GM12875 (cell line): ENCODE data around the gene CARM1.
A peak's percentile ranks its signal among the peaks of the same experiment; 100 is the strongest.
"Not testable (repeated sequence)": the region's sequence is repeated elsewhere in the genome, so short reads cannot be mapped to it uniquely, and the experiment has no call there.

ENCODE experiments used
- H3K4me3 ChIP-seq: one replicate; pipeline ENCODE4 v1.5.1; 2011; ENCODE audit warnings: low read depth, low read length, control low read depth
- TF ChIP-seq, protein P1 (sequence below): IDR thresholded peaks from 2 replicates; pipeline ENCODE4 v1.5.1; 2011; ENCODE audit warnings: low read depth, mild to moderate bottlenecking, control low read depth, inconsistent platforms, low read length, moderate library complexity, borderline replicate concordance; ENCODE audit not compliant: insufficient read depth

The CARM1 gene

DNA sequence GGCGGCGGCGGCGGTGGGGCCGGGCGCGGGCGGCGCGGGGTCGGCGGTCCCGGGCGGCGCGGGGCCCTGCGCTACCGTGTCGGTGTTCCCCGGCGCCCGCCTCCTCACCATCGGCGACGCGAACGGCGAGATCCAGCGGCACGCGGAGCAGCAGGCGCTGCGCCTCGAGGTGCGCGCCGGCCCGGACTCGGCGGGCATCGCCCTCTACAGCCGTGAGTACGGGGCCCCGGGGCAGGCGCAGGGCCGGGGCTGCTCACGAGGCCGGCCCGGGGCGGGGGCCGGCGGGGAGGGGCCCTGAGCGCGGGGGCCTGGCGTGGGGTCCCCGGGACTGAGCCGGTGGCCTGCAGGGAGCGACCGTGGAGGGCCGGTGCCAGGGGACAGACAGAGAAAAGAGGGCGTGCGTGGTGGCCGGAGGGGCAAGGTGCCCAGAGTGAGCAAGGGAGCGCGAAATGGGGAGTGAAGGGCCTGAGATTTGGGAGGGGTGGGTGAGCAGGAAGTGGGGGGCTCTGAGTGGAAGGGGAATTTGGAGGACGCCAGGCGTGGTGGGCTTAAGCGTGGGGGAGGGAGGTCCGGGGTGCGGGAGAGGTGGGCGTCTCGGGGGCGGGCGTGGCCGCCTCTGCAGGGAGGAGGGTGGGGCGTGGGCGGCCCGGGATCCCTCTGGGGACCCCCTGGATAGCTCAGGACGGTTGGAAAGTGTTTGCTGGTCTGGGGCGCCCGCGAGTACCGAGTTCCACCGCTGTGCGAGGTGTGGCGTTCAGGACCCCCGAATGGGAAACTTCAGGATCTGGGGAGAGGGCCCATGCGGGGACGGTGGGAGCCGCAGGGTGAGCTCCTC is 575 bp downstream of the CARM1 start:
- peak overlapping the region; percentile 58 for H3K4me3 ChIP-seq
- TF ChIP-seq, protein P1, sequence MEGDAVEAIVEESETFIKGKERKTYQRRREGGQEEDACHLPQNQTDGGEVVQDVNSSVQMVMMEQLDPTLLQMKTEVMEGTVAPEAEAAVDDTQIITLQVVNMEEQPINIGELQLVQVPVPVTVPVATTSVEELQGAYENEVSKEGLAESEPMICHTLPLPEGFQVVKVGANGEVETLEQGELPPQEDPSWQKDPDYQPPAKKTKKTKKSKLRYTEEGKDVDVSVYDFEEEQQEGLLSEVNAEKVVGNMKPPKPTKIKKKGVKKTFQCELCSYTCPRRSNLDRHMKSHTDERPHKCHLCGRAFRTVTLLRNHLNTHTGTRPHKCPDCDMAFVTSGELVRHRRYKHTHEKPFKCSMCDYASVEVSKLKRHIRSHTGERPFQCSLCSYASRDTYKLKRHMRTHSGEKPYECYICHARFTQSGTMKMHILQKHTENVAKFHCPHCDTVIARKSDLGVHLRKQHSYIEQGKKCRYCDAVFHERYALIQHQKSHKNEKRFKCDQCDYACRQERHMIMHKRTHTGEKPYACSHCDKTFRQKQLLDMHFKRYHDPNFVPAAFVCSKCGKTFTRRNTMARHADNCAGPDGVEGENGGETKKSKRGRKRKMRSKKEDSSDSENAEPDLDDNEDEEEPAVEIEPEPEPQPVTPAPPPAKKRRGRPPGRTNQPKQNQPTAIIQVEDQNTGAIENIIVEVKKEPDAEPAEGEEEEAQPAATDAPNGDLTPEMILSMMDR = 0 out of 2 replicates have a peak, but pooled peaks have one; percentile 34

DNA sequence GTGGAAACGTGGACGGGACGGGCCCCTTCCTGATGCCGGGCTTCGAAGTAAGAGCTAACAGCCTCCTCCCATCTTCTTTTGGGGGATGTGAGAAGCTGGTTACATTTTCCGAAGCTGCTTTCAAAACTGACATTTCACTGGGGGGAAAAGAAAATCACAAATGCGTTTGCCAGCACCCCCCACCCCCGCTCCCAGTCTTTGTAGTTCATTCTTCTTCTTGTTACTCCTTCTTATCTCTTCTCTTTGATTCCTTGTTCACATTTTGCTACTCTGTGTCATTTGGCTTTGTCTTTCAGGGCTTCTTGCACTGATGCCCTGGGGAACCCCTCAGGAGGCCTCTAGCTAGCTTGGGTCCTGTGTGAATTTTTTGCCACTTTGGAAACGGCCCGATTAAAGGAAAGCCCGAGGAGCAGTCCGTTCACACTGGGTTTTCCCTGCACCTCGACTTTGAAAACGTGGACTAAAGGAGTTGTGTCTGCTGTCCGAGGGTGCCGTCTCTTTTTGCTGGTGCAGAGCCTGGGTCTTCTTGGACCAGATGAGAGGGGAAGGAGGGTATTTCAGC is 1.3 kb downstream of the CARM1 start:
- TF ChIP-seq, protein P1 = no peak
- peak overlapping the region; percentile 58 for H3K4me3 ChIP-seq

DNA sequence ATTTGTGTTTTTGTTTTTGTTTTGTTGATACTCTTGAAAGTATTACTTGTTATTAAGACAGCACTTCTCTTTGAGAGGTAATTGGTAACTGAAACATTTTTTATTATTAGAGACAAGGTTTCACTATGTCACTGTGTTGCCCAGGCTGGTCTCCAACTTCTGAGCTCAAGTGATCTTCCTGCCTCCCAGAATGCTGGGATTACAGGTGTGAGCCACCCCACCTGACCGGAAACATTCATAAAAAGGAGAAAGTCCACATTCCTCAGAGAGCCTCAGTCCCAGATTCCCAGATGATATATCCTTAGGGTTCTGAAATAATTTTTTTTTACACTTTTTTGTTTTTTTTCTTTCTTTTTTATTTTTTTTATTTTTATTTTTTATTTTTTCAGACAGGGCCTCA is 2.7 kb downstream of the CARM1 start:
- no peak overlapping the region for H3K4me3 ChIP-seq
- TF ChIP-seq, protein P1 = no peak

DNA sequence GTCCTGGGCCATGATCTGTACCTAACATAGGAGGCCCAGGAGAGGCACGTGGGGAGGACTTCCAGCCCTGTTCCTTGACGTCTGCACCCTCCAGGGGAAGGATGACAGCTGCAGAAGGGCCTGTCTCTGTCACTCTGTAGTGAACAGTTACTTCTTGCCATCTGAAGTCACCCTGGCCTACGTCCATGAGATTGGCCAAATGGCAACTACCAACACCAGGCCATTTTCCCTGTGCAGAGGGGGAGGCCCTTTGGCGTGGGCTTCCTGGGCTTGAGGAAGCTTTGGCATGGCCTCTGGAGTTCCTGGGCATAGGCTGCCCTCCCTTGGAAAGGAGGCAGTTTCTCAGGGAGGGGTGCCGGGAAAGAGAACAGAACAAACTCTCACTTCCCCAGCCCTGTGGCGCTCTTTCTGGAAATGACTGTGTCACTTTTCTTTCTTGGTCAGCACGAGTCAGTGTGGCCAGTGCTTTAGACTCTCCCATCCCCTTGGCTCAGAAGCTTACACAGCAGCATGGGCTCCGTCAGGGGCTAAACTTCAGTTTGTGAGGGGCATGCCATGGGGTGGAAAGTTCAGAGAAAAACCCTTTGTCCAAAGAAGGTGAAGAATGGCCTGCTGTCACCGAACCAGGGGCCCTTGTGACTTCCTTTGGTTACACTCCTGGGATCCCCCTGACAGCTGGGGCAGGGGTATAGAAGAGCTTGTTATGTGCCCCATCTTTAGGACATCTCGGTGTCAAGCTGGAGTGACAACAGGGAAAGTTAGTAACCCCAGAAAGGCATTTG is 5.3 kb downstream of the CARM1 start:
- TF ChIP-seq, protein P1 = no peak
- H3K4me3 ChIP-seq = peak overlapping the region; percentile 28

DNA sequence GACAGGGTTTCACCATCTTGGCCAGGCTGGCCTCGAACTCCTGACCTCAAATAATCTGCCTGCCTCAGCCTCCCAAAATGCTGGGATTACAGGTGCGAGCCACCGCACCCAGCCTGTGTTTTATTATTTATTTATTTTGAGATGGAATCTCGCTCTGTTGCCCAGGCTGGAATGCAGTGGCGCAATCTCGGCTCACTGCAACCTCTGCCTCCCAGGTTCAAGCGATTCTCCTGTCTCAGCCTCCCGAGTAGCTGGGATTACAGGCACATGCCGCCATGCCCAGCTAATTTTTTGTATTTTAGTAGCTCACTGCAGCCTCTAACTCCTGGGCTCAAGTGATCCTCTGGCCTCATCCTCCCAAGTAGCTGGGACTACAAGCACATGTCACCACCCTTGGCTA is 6.3 kb downstream of the CARM1 start:
- H3K4me3 ChIP-seq = not testable (repeated sequence)

DNA sequence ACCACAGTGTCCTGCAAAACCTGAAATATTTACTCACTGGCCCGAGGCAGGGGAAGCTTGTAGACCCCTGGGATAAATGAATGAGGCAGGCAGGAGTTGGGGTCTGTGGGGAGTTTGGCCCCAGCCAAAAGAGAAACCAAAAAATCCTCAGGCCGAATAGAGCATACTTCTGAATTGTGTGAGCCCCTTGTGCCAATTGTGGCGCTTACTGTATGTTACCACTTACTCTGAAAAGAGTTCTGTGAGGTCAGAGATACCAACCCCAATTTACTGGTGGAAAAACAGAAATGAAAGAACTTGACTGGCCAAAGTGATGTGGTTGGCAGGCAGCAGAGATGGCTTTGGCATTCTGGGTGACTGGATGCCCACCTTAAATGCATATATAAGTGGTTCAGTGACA is 6.9 kb downstream of the CARM1 start:
- H3K4me3 ChIP-seq = peak overlapping the region; percentile 8
- TF ChIP-seq, protein P1 = no peak

DNA sequence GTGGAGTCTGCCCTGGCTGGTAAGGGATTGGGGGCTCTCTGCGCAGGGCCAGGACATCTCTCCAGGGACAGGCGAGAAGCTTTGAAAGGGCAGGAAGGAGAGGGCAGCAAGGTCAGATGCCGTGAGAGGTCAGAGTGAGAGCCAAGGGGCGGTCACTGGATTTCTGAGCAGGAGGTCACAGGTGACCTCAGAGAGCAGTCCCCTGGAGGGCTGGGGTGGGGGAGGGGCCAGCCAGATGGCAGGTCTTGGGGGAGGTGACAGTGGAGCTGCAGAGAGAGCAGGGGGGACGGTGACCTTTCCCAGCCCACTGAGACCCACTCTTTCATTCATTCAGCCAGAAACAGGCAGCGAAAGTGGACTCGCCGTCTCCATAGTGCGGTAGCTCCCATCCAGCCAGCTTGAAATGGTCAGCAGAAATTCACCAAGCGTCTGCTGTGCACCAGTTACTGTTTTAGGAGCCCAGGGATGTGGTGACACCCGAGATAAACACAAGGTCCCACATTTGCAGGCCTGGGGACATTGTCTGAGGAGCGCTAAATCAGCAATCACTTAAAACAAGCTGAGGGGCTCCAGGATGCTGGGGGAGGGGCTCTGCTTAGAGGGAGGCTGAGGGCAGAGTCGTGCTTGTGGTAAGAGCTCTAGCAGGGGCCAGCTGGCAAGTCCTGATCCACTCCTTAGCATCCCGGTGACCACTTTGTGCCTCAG is 10.2 kb downstream of the CARM1 start:
- no peak overlapping the region for H3K4me3 ChIP-seq
- TF ChIP-seq, protein P1 = no peak
